T-helper 2 cell (primary cell): ENCODE measurements around the gene LRRIQ3.

Experiments
- DNase-seq, 5 experiments: peaks; one replicate each; pipeline versions ENCODE4 v3.0.0 to v3.0.0-alpha.2; 2012 to 2022

LRRIQ3 gene

GRCh38 chr1:74107394-74107793 lies 90.6 kb downstream of the LRRIQ3 start:
- DNase-seq: no peak

- DNase-seq: no peak
These were observed 106.6 kb downstream of the LRRIQ3 start for GRCh38 chr1:74091371-74091770.

GRCh38 chr1:74083128-74083527 lies 114.8 kb downstream of the LRRIQ3 start:
- DNase-seq: no peak

- DNase-seq: no peak
These were observed 132.9 kb downstream of the LRRIQ3 start for GRCh38 chr1:74065081-74065480.

GRCh38 chr1:74057719-74058118 lies 140.3 kb downstream of the LRRIQ3 start:
- DNase-seq: no peak

GRCh38 chr1:74053407-74053806 lies 144.6 kb downstream of the LRRIQ3 start:
- DNase-seq: no peak

- DNase-seq: no peak
These were observed 147.6 kb downstream of the LRRIQ3 start for GRCh38 chr1:74050386-74050785.

- no peak for DNase-seq
These were observed 159.9 kb downstream of the LRRIQ3 start for GRCh38 chr1:74038042-74038441.

GRCh38 chr1:74012583-74012982 lies 185.4 kb downstream of the LRRIQ3 start:
- DNase-seq: no peak

GRCh38 chr1:74011736-74012135 lies 186.2 kb downstream of the LRRIQ3 start:
- DNase-seq: no peak

GRCh38 chr1:74010206-74010605 lies 187.8 kb downstream of the LRRIQ3 start:
- DNase-seq: peak in 1 of 5 experiments; percentile 30

GRCh38 chr1:74005533-74005932 lies 192.4 kb downstream of the LRRIQ3 start:
- DNase-seq: no peak

- DNase-seq: no peak
These were observed 194.2 kb downstream of the LRRIQ3 start for GRCh38 chr1:74003806-74004205.

- DNase-seq: peak in 1 of 5 experiments; percentile 16
These were observed 199.5 kb downstream of the LRRIQ3 start for GRCh38 chr1:73998348-73998959.

GRCh38 chr1:73980324-73981040 lies 217.5 kb downstream of the LRRIQ3 start:
- no peak for DNase-seq

- DNase-seq: no peak
These were observed 218.3 kb downstream of the LRRIQ3 start for GRCh38 chr1:73979684-73980083.

- no peak for DNase-seq
These were observed 219.0 kb downstream of the LRRIQ3 start for GRCh38 chr1:73978964-73979363.
